ENCODE measurements around the gene SYNPO2.
A peak's percentile ranks its signal among the peaks of the same experiment; 100 is the strongest.
"Not testable (repeated sequence)": the region's sequence is repeated elsewhere in the genome, so short reads cannot be mapped to it uniquely, and the experiment has no call there.

Gene SYNPO2

DNA sequence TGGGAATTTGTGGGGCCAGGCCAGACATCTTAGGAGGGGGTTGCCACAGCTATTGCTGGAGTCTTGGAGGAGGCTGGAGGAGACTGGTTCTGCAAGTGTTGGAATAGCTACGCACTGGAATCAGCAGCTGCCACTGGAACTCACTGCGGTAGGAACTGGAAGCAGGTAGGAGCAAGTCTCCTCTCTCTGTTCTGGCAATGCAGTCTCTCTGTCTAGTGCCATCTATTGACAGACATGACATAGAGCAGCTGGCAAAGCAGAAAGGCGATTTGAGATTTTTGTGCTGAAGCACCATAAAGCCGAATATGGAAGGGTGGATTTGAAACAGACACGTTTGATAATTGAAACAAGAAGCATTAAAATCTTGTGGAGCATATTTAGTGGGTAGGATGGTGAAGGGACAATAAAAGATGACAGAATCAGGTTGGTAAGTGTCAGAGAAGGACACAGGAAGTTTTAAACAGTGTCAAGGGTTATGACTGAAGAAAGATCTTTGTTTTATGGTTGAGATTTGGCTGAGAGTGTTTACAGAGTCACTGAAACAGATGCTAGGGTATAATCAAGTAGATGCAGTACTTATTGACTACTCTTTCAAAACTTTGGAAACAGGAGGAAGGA, 23.5 kb upstream of the SYNPO2 start:
- H3K4me3 ChIP-seq (replicated peaks; ENCODE audit: low read depth, low read length) = no peak overlapping the region
- peak; percentile 68 for DNase-seq (ENCODE audit: low read depth)
- TF ChIP-seq, protein P1, sequence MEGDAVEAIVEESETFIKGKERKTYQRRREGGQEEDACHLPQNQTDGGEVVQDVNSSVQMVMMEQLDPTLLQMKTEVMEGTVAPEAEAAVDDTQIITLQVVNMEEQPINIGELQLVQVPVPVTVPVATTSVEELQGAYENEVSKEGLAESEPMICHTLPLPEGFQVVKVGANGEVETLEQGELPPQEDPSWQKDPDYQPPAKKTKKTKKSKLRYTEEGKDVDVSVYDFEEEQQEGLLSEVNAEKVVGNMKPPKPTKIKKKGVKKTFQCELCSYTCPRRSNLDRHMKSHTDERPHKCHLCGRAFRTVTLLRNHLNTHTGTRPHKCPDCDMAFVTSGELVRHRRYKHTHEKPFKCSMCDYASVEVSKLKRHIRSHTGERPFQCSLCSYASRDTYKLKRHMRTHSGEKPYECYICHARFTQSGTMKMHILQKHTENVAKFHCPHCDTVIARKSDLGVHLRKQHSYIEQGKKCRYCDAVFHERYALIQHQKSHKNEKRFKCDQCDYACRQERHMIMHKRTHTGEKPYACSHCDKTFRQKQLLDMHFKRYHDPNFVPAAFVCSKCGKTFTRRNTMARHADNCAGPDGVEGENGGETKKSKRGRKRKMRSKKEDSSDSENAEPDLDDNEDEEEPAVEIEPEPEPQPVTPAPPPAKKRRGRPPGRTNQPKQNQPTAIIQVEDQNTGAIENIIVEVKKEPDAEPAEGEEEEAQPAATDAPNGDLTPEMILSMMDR (IDR thresholded peaks at IDR 0.05; ENCODE audit: low read length, missing control alignments) = peak; percentile 84

DNA sequence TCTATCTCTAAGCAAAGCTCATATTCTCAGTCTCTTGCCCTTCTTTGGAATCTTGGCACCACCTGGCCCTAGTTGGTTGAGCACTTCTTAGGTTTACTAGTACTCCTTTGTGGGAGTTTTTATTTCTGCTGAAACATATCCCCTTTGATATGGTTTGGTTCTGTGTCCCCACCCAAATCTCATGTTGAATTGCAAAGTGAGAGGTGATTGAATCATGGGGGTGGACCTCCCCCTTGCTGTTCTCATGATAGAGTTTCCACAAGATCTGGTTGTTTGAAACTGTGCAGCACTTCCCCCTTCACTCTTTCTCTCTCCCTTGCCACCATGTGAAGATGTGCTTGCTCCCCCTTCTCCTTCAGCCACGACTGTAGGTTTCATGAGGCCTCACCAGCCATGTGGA, 22.2 kb upstream of the SYNPO2 start:
- no peak for DNase-seq (ENCODE audit: low read depth)
- H3K4me3 ChIP-seq (replicated peaks; ENCODE audit: low read depth, low read length) = no peak overlapping the region
- TF ChIP-seq, protein P1 (IDR thresholded peaks at IDR 0.05; ENCODE audit: low read length, missing control alignments) = no peak

DNA sequence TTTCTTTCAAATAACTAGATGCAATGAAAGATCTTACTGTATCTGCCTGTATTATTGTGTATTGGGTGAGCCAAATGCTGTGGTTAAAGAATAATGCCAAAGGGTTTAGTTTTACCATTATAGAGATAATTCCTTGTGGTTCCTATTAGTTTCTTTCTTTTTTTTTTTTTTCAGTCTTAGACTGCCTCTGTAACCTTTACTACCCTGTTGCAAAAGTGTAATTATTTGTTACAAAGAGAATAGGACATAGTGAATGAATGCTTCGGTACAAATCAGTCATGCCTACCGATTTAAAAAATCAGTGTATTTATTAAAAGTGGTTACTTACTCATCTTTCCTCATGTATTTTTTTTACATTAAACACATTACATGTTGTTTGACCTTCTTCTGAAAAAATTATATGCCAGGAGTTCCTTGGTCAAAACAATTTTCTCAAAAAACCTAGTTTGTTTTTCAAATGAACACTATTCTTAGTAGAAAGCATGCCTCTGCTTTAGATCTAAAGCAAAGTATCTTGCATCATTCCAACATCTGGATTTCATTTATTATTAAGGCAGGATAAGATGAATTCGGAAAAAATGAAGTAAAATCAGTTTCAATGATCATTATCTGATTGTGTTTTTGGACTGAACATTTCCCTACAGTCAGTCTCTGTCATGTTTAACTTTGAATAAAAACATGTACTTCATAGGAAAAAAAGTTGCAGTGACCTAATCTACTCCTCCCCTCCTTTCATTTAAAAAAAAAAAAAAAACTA, 21.2 kb upstream of the SYNPO2 start:
- TF ChIP-seq, protein P1 (IDR thresholded peaks at IDR 0.05; ENCODE audit: low read length, missing control alignments) = no peak
- no peak overlapping the region for H3K4me3 ChIP-seq (replicated peaks; ENCODE audit: low read depth, low read length)
- DNase-seq (ENCODE audit: low read depth) = peak; percentile 7

DNA sequence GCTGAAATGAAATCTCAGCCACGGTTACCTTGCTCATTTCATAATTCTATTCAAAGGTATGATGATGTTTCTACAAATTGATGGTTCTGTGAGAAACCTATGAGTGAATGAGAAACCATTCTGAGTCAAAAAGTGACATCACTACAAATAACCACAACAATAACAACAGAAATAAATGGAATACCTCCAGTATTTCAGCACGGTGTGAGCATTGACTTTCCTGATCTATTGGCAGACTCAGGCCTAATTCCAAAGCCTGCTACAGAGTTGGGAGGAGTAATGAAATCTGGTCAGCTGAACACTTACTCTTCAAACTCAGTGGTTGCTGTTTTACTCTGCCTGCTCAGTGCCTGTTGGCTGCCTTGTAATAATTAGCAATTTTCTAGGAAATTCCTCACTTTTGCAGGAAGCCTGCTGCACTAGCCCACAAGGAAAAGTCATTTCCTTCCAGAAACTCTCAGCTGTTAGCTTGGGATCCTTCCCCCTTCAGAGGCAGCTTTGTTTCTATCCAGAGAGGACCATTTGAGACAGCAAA, 18.8 kb upstream of the SYNPO2 start:
- peak; percentile 44 for DNase-seq (ENCODE audit: low read depth)

DNA sequence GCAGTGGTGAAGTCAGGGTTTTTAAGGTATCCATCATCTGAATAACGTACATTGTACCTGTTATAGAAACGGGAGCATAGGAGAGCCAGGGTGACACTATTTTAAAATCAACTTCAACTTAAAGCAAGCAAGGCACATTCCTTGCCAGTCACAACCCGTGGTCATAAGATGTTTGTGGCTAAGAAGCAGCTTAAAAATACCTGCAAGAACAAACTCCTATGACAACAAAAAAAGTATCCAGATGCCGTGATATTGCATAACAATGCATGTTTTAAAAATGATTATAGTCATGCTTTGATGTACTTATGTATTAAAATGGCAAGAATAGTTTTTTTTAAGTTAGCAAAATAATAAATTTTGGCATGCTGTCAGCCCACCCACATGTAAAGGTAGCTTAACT, 16.5 kb upstream of the SYNPO2 start:
- DNase-seq (ENCODE audit: low read depth) = no peak
- H3K4me3 ChIP-seq (replicated peaks; ENCODE audit: low read depth, low read length) = no peak overlapping the region
- TF ChIP-seq, protein P1 (IDR thresholded peaks at IDR 0.05; ENCODE audit: low read length, missing control alignments) = no peak

More for the DNA sequence above, 18.8 kb upstream of the SYNPO2 start:
- H3K4me3 ChIP-seq (replicated peaks; ENCODE audit: low read depth, low read length) = no peak overlapping the region
- TF ChIP-seq, protein P1 (IDR thresholded peaks at IDR 0.05; ENCODE audit: low read length, missing control alignments) = no peak

DNA sequence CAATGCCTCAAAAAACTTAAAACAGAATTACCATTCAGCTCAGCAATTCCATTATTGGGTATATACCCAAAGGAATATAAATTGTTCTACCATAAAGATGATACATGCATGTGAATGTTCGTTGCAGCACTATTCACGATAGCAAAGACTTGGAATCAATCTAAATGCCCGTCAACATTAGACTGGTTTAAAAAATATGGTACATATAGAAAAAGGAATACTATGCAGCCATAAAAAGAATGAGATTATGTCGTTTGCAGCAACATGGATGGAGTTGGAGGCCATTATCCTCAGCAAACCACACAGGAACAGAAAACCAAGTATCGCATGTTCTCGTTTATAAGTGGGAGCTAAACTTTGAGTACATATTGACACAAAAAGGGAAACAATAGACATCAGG, 10.9 kb upstream of the SYNPO2 start:
- no peak overlapping the region for H3K4me3 ChIP-seq (replicated peaks; ENCODE audit: low read depth, low read length)
- TF ChIP-seq, protein P1 (IDR thresholded peaks at IDR 0.05; ENCODE audit: low read length, missing control alignments) = no peak
- no peak for DNase-seq (ENCODE audit: low read depth)

DNA sequence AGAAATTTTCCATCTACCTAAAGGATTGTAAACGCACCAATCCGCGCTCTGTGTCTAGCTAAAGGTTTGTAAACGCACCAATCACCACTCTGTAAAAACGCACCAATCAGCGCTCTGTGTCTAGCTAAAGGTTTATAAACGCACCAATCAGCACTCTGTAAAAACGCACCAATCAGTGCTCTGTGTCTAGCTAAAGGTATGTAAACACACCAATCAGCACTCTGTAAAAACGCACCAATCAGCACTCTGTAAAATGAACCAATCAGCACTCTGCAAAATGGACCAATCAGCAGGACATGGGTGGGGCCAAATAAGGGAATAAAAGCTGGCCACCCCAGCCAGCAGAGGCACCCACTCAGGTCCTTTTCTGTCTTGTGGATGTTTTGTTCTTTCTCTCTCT, 10.1 kb upstream of the SYNPO2 start:
- DNase-seq (ENCODE audit: low read depth) = not testable (repeated sequence)

More for the DNA sequence above, 10.1 kb upstream of the SYNPO2 start:
- H3K4me3 ChIP-seq (replicated peaks; ENCODE audit: low read depth, low read length) = not testable (repeated sequence)
